WTC11 (cell line): ENCODE results near the gene TSPAN18.

Experiments used
- ATF3 ChIP-seq: sonication (generic); formaldehyde crosslinking; conservative IDR thresholded peaks from 2 replicates; pipeline ENCODE4 v1.8.1; 2022; ENCODE audit warnings: mild to moderate bottlenecking, missing genetic modification reagents
- CBFB ChIP-seq: sonication (generic); formaldehyde crosslinking; IDR thresholded peaks from 2 replicates; pipeline ENCODE4 v1.8.1; 2022; ENCODE audit warnings: mild to moderate bottlenecking, low read depth, missing genetic modification reagents
- CREM ChIP-seq: sonication (generic); formaldehyde crosslinking; IDR thresholded peaks from 2 replicates; pipeline ENCODE4 v1.8.1; 2022; ENCODE audit warnings: mild to moderate bottlenecking, missing genetic modification reagents, moderate library complexity
- CTCF ChIP-seq: fragments of 200-600 bp; IDR thresholded peaks from 2 replicates; pipeline ENCODE4 v1.8.0; 2022; ENCODE audit warnings: antibody characterized with exemption
- ESRRA ChIP-seq: sonication (generic); formaldehyde crosslinking; IDR thresholded peaks from 2 replicates; pipeline ENCODE4 v1.8.1; 2022; ENCODE audit warnings: mild to moderate bottlenecking, missing genetic modification reagents, borderline replicate concordance
- FOXJ3 ChIP-seq: sonication (generic); formaldehyde crosslinking; IDR thresholded peaks from 2 replicates; pipeline ENCODE4 v1.9.0; 2021; ENCODE audit warnings: missing genetic modification reagents, mild to moderate bottlenecking, borderline replicate concordance
- IRF2 ChIP-seq: sonication (generic); formaldehyde crosslinking; IDR thresholded peaks from 2 replicates; pipeline ENCODE4 v1.8.0; 2022; ENCODE audit warnings: low read depth, missing genetic modification reagents, borderline replicate concordance
- MXD4 ChIP-seq: fragments of 250-450 bp; sonication (Bioruptor Pico); IDR thresholded peaks from 2 replicates; pipeline ENCODE4 v1.8.0; 2021; ENCODE audit warnings: mild to moderate bottlenecking, moderate library complexity, borderline replicate concordance
- SP1 ChIP-seq: sonication (generic); formaldehyde crosslinking; conservative IDR thresholded peaks from 2 replicates; pipeline ENCODE4 v1.8.1; 2022; ENCODE audit warnings: missing genetic modification reagents
- USF1 ChIP-seq: sonication (generic); formaldehyde crosslinking; IDR thresholded peaks from 2 replicates; pipeline ENCODE4 v1.8.0; 2022; ENCODE audit warnings: mild to moderate bottlenecking, missing genetic modification reagents
- ZBTB21 ChIP-seq: sonication (generic); formaldehyde crosslinking; IDR thresholded peaks from 2 replicates; pipeline ENCODE4 v1.8.1; 2023; ENCODE audit warnings: mild to moderate bottlenecking, missing genetic modification reagents, borderline replicate concordance
- ZNF263 ChIP-seq: sonication (generic); formaldehyde crosslinking; IDR thresholded peaks from 2 replicates; pipeline ENCODE4 v1.8.1; 2022; ENCODE audit warnings: low read depth, mild to moderate bottlenecking, moderate library complexity, missing genetic modification reagents

- no peak for TF ChIP-seq ZBTB21 (CRISPR knock-in tag)
- no peak for TF ChIP-seq FOXJ3
- no peak for TF ChIP-seq CTCF
- TF ChIP-seq USF1, result no peak
- no peak for TF ChIP-seq SP1 (CRISPR knock-in tag)
- no peak for TF ChIP-seq ESRRA (CRISPR knock-in tag)
- TF ChIP-seq ATF3 (CRISPR knock-in tag), result no peak
- no peak for TF ChIP-seq ZNF263 (CRISPR knock-in tag)
- no peak for TF ChIP-seq MXD4 (CRISPR knock-in tag)
- no peak for TF ChIP-seq IRF2 (CRISPR knock-in tag)
- no peak for TF ChIP-seq CREM (CRISPR knock-in tag)
- no peak for TF ChIP-seq CBFB (CRISPR knock-in tag)
Measured at GRCh38 chr11:44767421-44767820, 40.7 kb downstream of the TSPAN18 start.
